Epithelial cell of esophagus (primary cell): ENCODE measurements around the gene SDC3.

Source experiments
- DNase-seq: peaks from one replicate; pipeline ENCODE4 v3.0.0; 2010; ENCODE audit warnings: low read depth
- H3K4me3 ChIP-seq: 2 replicates; pipeline ENCODE4 v1.5.1; 2011; ENCODE audit warnings: mild to moderate bottlenecking, low read length, control low read depth
- TF ChIP-seq, protein P1 (sequence below): IDR thresholded peaks from 2 replicates; pipeline ENCODE4 v1.5.1; 2011; ENCODE audit warnings: low read depth, mild to moderate bottlenecking, low read length, control low read depth, inconsistent platforms; ENCODE audit not compliant: insufficient read depth; ENCODE audit errors: missing control alignments

The SDC3 gene

DNA sequence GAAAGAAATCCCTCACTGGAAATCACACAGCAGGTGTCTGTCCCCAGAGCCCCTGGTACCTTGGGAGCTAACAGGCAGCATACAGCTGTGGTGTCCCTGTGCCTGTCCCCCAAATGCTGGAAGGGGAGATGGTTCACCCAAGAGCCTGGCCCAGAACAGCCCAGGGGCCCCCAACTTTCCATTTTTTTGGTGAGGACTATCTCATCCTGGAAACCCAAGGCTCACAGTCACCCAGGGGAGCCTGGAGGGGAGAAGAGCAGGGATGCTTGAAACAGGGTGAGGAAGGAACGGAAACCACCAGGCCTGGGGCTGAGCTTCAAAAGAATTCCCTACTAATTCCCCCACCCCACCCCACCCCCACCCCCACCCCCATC lies 3.6 kb downstream of the SDC3 start:
- TF ChIP-seq, protein P1, sequence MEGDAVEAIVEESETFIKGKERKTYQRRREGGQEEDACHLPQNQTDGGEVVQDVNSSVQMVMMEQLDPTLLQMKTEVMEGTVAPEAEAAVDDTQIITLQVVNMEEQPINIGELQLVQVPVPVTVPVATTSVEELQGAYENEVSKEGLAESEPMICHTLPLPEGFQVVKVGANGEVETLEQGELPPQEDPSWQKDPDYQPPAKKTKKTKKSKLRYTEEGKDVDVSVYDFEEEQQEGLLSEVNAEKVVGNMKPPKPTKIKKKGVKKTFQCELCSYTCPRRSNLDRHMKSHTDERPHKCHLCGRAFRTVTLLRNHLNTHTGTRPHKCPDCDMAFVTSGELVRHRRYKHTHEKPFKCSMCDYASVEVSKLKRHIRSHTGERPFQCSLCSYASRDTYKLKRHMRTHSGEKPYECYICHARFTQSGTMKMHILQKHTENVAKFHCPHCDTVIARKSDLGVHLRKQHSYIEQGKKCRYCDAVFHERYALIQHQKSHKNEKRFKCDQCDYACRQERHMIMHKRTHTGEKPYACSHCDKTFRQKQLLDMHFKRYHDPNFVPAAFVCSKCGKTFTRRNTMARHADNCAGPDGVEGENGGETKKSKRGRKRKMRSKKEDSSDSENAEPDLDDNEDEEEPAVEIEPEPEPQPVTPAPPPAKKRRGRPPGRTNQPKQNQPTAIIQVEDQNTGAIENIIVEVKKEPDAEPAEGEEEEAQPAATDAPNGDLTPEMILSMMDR: no peak
- H3K4me3 ChIP-seq: no peak overlapping the region
- no peak for DNase-seq

DNA sequence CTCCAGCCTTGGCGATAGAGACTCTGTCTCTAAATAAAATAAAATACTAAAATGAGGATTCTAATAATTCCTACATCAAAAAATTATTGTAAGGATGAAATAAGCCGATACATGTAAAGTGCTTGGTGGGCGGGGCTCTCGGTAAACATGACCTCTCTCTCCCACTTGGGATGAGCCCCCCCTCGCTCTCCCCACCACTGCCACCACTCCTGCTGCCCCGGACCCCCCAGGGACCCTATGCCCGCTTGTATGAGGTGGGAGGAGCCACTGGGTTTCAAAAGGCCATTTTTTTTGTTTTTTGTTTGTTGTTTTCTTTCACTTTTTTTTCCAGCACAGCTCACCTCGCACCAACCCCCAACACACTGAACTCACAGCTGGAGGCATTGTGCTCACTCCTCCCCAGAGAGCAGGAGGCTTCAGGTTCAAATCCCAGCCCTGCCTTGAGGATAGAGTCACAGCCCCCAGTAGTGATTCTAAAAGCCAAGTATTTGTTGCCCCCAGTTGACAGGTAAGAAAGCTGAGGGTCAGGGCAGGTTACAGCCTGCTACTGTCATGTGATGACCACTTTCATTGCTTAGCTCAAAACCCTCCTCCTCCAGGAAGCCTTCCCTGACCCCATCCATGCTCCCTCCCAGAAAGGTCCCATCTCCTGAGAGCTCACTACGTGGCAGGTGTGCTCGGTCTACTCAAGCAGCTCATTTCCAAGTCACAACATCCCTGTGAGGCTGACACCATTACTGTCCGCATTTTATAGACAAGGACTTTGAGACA lies 4.2 kb downstream of the SDC3 start:
- no peak overlapping the region for H3K4me3 ChIP-seq
- no peak for DNase-seq
- TF ChIP-seq, protein P1: no peak

DNA sequence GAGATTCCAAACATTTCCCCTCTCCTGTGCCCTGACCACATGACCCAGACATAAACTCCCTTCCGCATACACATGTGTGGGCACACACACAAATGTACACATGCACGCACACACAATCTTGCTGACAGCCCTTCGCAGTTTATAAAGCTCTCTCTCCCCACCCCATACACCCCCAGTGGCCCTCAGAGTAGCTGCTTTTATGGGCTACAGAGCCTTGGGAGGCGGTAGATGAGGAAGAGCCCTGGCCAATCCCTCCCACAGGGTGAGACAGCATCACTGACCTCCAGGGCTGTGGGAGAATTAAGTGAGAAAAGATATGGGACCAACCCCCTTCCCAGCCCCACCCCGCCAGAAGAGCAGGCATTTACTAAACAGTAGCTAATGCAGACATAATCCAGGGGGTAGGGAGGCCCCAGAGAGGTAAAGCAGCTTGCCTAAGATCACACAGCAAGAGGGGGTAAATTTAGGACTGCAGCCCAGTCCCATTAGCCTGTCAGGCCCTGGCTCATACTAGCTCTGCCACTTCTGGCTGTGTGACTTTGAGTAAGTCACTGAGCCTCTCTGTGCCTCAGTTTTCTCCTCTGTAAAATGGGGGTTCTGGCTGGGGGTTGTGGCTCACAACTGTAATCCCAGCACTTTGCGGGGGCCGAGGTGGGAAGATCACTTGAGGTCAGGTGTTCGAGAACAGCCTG lies 5.1 kb downstream of the SDC3 start:
- no peak for DNase-seq
- TF ChIP-seq, protein P1: no peak
- H3K4me3 ChIP-seq: no peak overlapping the region

DNA sequence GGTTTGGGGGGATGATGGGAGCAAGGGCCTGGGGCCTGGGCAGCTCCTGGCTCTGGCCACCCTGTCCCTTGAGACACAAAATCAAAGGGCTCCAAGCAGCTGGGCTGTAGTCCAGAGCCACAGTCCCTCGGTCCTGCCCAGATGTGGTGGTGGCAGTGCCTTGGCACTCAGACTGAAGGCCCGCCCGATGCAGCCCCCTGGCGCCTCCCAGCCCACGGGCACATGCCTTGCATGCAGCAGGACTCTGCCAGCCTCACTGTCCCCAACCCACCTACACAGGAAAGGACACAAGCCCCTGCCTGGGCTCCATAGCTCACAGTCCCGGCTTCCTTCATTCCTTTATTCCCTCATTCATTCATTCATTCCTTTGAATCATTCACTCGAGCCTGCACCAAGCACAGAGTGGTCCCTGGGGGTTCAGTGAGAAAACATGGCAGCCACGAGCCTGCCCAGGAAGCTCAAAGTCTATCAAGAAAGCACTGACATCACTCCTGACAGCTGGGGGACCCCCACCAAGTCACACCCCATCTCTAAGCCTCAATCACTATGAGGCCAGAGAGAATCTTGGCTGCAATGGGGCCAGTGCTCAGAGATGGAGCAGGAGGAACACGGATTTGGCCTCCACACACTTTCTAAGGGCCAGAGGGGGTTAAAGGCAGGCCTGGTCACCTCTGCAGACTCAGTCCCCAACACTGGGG lies 5.8 kb downstream of the SDC3 start:
- TF ChIP-seq, protein P1: no peak
- no peak for DNase-seq
- H3K4me3 ChIP-seq: no peak overlapping the region

DNA sequence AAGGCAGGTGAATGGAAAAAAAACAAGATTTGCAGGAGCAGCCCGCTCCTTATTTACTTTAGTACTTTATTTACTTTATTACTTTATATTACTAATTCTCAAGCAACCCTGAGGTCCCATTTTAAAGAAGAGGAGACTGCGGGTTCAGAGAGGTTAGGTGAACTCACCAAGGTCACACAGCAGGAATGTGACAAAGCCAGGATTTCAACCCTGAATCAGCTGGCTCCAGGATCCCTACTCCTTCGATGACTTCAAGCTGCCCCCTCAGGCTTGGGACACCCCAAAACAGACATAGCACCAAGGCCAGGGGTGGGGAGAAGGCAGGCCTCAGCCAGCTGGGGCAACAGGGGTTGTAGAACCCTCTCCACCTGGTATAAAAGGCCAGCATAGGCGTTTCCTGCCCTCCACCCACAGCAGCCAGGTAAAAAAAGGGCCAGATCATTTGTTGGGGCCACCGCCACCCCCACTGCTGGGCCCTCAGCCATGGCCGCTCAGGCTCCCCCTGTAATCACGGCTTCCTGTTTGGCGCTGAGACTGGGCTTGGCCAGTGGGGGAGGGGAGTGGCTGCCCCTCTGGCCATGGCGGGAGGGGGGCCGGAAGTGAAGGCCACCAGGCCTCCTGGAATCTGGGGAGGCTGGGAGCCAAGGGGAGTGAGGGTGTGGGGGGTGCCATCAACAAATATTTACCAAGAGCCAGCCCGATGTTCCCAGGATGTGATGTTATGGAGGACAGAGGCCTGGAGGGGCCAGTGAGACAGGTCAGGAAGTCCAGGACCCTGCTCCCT lies 6.6 kb downstream of the SDC3 start:
- H3K4me3 ChIP-seq: no peak overlapping the region
- DNase-seq: no peak
- TF ChIP-seq, protein P1: no peak

DNA sequence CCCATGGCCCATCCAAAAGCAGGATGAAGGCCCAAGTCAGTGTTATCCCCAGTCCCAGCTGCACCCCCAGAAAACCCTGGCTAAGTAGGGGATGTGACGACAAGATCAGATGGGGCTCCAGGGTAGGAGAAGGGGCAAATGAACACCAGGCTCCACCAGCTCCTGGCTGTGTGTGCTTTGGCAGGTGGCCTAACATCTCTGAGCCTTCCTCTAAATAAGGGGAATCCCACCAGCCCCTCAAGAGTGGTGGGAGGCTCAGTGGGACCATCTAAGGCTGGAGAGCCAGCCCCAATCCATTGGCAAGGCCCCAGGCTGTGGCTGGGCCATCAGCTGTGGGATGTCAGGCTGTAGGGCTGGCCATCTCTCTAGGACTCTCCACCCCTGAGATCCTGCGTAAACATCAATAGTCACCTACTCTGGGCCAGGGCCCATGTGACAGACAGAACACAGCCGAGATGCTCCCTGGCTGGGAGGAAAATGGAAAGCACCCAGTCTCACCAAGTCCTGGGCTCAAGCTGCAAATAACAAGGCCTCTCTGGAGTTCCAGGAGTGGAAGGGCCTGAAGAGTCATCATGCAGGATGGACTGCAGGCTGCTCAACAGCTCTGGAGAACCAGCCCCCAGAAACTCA lies 7.5 kb downstream of the SDC3 start:
- no peak overlapping the region for H3K4me3 ChIP-seq
- DNase-seq: no peak
- TF ChIP-seq, protein P1: no peak
